ENCODE data around the gene TNFRSF11A.

The TNFRSF11A gene

DNA sequence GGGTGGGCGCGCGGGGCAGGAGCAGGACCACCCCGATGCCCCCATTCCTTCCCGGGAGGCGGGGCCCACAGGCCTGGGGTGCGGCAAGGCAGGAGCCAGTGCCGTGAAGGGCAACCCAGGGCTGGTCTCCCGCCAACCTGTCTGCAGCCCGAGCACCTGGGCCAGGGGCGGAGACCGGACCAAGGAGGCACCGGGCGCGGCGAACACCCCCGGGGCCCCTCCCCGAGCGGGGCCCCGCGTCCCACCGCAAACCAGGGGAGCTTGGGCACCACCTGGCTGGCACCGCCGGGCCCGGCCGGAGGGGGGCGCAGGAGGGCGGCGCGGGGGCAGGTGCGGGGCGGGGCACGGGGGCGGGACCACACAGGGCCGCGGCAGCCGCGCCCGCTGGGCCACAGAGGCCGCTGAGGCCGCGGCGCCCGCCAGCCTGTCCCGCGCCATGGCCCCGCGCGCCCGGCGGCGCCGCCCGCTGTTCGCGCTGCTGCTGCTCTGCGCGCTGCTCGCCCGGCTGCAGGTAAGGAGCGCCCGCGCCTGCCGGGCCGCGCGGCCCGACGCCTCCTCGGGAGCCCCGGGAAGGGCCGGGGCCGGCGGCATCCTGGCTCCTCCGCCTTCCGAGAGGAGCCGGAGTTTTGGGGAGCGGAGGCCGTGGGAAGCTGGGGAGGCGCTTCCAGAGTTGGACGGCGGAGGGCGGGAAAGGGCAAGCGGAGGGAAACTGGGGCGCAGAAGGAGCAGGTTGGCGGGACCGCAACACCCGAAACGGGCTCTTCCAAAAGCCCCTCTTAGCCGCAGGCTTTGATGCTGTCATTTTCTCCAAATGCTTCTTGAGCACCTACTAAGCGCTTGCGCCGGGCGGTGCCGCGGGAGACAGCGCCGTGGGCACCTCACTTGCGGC is at the start of gene TNFRSF11A:
Gene TNFRSF11A (plus strand): TSS at position 394 of the 889 bp plus-strand sequence. CDS start 43 bp downstream, at position 437.
- DNase-seq (ENCODE audit: low read depth, low spot score), result no peak

DNA sequence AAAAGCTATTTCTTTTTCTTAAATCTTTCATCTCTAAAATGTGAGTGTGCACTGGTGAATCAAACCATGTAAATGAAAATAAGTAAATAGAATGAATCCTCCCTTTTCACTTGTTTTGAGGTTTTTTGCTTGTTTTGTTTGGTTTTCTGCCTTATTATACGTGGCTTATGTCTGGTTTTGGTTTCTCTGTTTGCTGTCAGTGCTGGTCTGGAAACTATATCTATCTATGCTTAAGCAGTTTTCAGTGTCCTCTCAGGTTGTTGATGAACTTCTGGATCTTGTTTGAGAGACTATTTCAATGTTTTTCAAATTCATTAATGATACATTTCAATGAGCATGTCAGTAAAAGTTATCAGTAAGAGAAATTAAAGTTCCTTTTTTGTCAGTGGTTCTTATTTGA is 48.1 kb upstream of the TNFRSF11A start:
- DNase-seq (ENCODE audit: low read depth, low spot score), result no peak

DNA sequence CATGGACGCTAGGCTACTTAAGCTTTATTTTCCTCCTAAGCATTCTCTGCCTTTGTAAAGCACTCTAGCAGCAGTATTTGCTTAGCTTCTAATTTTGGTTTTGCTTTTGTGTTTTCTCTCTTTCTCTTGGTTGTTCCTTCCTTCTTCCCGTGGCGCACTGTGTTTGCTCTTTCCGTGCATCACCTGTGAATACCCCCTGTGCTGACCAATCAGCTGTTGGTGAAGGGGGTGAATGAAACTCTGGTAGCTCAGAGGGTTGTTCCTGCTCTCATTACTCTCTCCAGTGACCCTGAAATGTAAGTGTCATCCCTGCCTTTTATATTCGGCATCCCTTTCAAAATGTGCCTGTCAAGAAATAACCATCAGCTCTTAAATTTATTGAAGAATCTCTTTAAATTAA is 45.5 kb upstream of the TNFRSF11A start:
- DNase-seq (ENCODE audit: low read depth, low spot score), result no peak

DNA sequence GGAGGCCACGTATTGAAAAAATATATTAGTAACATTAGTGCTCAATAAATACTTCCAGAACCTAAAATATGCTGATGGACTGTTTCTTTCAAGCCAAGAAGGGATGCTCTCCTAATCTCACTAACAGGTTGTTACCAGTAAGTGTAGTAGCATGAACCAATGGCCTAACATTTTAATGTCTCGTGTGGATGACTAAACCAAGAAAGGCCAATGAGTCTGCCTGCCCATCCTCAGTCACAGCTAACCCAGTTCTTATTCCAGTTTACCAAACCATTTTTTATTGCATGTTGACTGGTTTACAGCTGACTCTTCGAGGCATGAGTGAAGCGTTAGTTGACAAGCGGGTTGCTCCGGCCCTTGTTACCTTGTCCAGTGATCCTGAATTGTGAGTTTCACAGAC is 45.1 kb upstream of the TNFRSF11A start:
- no peak for DNase-seq (ENCODE audit: low read depth, low spot score)

DNA sequence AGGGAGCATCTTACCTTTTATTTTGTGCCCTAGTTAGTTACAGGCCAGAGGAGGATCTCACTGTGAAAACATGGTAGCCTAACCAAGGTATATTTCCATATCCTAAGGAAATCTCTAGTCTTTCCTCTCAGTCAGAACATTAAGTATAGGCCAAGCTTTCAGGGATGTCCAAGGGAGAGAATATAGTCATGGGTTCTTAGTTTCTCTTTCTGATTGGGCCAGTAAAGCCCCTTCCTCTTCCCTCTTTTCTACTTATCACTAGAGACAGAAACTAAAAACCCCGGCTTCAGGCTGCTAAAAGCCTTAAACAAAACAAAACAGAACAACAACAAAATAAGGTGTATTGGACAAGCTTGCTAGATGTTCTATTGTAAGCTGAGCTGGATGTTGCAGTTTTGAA is 44.3 kb upstream of the TNFRSF11A start:
- DNase-seq (ENCODE audit: low read depth, low spot score), result no peak

DNA sequence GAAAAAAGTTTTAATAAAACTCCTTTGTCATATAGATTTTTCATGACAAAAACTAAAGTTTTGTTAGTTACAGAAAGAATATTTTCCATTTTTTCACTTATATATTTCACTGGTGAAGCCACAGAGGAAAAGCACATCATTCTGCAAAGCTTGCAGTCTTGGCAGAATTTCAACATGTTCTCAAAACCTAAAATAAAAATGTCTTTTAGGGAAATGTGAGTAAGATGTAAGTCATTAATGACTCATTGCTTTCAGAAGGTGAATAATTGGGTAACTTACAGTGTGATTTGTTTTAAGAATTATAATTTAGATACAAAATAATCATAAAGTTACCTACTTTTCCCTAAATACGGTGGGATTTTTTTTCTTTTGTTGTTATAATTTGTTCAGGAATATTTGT is 43.4 kb upstream of the TNFRSF11A start:
- DNase-seq (ENCODE audit: low read depth, low spot score), result no peak

DNA sequence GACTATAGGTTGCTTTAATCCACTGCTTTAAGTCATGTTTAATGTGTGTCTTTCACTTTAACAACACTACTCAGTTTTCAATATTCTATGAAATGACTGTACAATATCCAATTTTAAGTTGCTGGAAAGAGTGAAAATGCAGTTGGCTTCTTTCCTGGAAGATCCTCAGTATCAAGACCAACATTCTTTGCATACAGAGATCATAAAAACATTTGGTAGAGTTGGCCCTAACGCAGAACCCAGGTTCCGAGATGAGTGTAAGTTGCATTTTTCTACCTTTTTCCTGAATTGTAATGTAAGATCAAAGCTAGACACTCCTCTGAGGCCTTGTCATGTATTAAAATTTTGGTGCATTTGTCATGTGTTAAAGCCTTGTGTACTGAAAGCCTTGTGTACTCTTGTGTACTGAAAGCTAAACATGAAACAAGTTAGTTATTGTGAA is 42.9 kb upstream of the TNFRSF11A start:
- no peak for DNase-seq (ENCODE audit: low read depth, low spot score)

DNA sequence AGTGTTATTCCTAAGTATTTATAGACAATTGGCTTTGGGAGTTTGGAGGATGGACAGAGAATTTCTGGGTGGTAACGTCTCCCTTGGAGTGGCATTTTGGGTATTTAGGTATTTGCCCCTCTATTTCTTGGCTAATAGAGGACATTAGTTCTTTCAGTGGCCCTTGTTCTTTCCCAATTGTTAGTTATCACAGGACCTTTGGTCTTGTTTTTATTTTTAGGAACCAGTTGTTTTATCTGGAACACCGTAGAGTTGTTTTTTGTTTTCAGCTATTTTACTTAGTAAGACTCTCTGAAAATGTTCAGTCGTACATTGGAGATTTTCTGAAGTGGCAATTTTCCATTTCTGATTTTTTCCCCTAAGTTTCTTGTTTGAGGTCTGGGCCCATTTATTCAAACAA is 40.5 kb upstream of the TNFRSF11A start:
- no peak for DNase-seq (ENCODE audit: low read depth, low spot score)

DNA sequence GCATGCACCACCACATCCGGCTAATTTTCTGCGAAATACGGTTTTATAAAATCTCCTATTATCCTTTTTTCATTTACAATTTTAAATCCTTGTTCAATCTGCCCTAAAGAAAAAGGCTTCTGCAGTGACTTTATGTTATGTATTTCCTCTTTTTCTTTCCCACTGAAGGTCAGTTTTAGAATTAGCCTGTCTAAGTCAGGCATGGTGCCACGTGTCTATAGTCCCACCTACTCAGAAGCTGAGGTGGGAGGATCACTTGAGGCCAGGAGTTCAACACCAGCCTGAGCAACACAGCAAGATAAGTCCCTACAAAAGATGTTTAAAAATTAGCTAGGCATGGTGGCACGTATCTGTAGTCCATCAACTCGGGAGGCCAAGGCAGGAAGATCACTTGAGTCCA is 39.8 kb upstream of the TNFRSF11A start:
- no peak for DNase-seq (ENCODE audit: low read depth, low spot score)

DNA sequence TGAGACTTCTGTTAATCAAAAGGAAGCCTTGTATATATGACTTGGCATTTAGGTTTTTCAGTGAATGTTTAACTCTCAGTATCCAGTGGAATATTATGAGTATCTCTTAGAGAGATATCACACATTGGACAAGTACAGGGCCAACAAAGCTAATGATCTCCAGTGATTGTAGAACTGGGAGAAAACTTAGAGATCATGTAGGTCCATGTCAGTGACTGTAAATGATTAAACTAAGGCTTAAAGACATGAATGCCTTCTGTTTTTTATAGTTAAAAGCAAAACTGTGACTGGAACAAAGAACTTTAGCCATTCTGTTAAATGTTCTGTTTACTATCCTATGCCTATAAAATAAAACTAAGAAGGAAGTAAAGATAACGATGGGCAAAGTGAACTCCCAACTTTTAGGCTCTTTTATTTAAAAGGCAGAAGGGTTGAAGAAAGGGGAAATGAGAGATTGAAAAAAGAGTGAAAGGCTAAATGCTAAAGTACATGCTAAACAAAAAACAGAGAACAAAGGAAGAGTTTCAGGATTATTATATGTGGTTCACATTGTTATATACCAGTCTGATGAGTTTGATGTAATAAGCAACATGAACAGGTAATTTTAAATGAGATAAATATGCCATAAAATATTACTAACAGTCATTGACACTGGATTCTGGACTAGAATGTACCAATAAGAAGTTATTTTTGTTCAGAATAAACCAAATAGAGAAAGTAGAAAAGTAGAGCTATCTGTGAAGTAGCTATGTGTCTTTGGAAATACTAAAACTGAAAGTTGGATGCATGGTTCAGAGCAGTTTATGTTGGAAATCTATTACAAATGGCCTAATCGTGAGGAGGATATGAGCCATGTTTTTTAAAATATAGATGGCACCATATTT is 37.1 kb upstream of the TNFRSF11A start:
- no peak for DNase-seq (ENCODE audit: low read depth, low spot score)

DNA sequence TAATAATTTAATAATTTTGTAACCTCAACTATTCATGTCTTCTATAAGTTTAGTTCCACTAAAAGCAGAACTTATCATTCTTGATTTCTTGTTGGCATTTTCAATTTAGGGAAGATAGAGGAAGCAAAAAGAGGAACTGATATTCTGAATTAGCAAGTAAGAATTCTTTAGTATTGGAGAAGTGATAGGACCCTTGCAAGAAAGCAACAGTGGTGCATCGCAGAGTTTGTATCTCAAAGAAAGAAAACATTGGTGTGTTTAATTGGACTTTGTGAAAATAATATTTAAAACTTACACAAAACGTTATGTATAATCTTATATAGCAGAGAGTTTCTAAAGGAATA is 36.5 kb upstream of the TNFRSF11A start:
- DNase-seq (ENCODE audit: low read depth, low spot score), result no peak

DNA sequence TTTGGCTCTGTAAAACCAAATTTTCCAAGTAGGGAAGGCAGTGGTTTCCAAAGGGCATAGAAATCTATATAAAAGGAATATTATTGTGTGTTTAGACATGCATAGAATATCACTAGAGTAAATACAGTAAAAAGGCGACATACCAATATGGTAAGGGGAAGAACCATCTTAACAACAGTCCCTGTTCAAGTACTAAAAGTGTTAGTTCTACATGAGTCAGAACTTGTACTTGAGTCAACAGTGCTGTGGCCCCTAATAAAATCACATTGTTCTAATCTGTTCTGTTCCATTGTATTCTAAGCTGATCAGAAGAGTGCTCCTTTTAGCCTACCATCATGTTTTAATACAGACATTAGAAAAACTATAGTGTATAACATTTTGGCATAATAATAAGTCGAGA is 36.1 kb upstream of the TNFRSF11A start:
- no peak for DNase-seq (ENCODE audit: low read depth, low spot score)

DNA sequence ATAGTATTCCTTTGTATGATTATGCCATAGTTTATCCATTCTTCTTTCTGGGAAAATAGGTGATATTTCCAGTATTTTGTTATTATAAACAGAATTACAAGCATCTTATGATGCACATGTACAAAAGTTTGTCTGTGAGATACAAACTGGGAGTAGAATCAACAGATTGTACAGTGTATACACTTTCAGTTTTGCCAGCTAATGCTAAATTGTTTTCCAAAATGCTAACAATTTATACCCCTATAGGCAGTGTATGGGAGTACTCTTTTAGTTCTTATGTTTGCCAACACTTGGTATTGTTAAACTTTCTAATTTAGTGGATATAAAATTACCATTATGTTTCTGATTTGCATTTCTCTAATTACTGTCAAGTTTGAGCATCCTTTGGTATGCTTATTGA is 31.0 kb upstream of the TNFRSF11A start:
- no peak for DNase-seq (ENCODE audit: low read depth, low spot score)

DNA sequence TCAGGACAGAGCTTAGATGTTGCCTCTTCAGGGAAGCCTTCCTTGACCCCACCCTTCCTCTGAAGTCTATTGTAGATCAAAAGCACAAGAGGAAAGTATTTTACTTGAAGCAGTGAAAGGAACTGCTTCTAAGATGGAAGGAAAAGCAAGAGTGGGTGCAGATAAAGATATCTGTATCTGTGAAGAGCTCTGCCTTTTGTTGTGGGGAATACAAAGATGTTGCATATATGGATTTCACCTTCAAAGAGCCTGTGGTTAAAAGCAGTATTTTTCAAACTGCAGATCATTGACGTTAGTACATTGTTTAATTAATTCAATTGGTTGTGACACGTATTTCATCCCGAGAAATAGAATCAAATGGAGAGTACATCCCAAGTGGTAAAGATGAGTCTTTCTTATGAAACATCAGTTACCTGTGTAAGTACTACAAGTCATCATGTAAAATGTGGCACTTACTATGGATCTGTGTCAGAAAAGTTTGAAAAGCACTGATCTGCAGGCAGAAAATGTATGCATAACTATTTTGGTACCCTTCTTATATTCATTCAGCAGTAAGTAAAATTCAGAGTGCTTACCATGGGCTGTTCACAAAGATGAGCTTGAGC is 24.6 kb upstream of the TNFRSF11A start:
- DNase-seq (ENCODE audit: low read depth, low spot score), result no peak

DNA sequence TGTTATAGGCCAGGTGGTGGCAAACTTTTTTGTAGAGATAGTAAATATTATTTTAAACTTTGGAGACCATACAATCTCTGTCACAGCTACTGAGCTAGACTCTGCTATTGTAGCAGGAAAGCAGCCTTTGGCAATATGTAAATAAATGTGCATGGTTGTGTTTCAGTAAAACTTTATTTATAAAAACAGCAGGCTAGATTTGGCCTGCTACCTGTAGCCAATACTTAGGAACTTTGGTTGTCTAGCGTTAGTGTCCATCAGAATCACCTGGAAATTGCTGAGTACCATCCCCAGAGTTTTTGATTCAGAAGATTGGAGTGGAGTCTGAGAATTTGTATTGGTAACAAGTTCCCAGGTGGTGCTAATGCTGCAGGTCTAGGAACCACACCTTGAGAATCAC is 23.8 kb upstream of the TNFRSF11A start:
- no peak for DNase-seq (ENCODE audit: low read depth, low spot score)

DNA sequence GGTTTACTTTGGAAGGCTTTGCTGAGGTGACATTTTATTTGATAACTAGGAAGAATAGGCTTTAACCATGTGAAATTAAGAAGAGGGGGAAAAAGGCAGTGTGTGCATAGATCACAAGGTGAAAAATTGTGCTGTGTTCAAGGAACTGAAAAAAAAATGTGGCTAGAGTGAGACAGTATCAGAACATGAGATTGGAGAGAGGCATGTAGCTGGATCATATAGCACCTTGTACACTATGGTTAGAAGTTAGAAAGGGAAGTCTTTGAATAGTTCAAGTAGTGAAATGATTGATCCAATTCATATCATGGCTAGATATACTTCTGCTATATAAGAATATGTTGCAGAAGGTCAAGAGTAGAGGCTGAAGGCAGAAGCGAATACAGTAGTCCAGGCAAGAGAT is 12.3 kb upstream of the TNFRSF11A start:
- DNase-seq (ENCODE audit: low read depth, low spot score), result no peak

DNA sequence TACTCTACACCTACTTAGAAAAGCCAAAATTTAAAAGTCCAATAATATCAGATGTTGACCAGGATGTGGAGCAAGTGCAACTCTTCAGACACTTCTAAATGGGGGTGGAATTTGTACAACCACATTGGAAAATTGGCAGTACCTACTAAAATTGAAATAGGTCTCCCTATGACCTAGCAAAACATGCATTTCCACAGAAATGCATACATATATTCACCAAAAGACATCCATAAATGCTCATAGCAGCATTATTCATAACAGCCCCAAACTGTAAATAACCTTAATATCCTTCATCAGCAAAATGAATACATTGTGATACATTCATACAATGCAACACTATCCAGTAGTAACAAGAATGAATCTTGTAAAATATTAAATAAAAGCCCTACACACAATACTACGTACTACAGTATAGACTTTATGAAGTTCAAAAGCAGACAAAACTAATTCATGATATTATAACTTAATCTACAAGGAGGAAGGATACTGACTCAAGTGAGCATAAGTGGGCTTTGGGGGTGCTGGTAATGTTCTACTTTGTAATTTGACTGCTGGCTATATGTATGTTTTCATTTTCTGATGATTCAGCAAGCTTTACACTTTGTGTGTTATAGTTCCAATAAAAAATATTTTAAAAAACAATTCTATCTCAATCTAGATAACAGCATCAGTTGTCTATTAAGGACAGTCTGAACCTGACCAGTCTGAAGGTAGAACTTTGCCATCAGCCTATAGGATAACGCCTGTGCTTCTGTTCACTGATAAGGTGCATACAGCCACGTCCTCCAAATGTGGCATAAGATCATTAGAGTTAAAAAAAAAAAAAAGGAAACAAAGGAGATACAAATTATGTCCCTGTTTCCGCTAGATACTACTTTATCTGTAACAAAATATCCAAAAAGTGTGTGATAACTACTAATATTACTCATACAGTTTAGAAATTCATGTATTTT is 6.6 kb upstream of the TNFRSF11A start:
- no peak for DNase-seq (ENCODE audit: low read depth, low spot score)

DNA sequence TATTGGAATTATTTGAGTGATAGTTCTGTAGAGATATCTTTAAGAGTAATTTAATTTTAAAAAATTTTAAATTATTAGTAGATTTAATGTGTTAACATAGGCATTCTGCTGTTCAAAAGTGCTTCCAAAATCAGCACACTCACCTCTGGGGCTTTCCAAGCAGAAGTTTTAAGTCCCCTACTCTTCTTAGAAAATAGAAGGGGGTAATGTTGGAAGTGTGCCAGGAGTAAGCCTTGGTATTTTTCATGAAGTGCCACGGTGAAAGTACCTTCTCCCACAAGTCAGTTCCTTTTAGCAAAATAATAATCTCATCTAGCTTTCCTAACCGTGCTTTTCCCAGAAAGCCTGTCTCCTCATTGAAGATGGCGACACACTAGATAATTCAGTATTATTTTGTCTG is 3.9 kb upstream of the TNFRSF11A start:
- DNase-seq (ENCODE audit: low read depth, low spot score), result no peak

DNA sequence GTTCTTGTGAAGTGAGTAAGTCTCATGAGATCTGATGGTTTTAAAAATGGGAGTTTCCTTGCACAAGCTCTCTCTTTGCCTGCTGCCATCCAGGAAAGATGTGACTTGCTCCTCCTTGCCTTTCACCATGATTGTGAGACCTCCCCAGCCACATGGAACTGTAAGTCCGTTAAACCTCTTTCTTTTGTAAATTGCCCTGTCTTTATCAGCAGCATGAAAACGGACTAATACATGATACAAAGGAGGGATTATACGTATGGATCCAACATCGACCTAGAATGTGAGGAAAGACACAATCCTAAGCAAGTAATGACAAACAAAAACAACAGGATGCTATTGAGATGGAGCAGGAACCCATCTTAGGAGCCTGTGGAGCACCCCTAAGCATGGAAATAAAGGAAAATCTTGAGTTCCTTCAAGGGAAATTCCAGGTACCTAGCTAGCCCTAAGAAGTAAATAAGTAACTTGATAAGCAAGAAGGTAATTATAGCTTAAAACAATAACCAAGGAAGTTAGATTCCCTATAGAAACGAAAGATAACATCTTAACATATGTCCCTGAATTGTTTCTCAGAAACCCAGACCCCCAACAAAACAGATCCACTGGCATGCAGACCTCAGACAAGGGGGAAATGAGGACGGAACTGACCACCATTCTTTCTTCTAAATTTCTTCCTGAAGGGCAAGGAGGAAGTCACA is 1.5 kb upstream of the TNFRSF11A start:
- DNase-seq (ENCODE audit: low read depth, low spot score), result no peak

DNA sequence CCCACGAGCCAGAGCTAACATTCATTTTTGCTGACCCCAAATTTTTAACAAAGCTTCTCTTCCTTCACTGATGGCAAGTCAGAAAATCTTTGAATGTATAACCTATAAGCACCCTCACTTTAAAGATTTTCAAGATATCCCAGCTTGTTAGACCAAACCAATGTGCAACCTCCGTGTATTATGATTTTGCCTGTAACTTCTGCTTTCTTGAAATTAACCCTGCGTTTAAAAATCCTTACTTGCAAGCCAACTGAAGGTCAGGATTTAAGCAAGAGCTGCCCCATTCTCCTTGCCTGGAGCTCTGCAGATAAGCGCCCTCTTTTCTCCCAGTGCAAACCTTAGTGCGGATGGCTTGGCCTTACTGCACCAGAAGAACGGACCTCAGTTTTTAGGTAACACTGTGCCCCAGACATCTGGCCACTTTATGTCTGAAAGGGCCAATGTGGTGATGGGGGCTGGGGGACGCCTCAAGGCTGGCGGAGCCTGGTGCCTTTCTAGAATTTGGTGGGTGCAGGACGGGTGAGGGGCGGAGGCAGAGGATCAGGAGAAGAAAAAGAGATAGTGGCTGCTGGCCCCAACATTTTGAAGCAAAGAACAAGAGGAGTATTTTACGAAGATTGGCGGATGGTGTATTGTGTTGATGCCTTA is 805 bp upstream of the TNFRSF11A start:
- no peak for DNase-seq (ENCODE audit: low read depth, low spot score)

Measured in ELF-1 (cell line).